NOMO-1 (cell line): ENCODE data around the gene HOXA1.
"Not testable (repeated sequence)": the region's sequence is repeated elsewhere in the genome, so short reads cannot be mapped to it uniquely, and the experiment has no call there.

Experiments used
- DNase-seq, 2 experiments: peaks; one replicate each; lab custom pipeline; 2025; ENCODE audit not compliant: unreplicated experiment in 2 of 2; lab: John Stamatoyannopoulos, UW

Gene HOXA1

GRCh38 chr7:27062946-27063345 lies 32.9 kb downstream of the HOXA1 start:
- DNase-seq: no peak

GRCh38 chr7:27053153-27053552 lies 42.6 kb downstream of the HOXA1 start:
- DNase-seq: no peak

GRCh38 chr7:27051451-27051850 lies 44.3 kb downstream of the HOXA1 start:
- DNase-seq: no peak

GRCh38 chr7:27048438-27048837 lies 47.4 kb downstream of the HOXA1 start:
- no peak for DNase-seq

- DNase-seq: peak; percentile 24 to 89
Measured at GRCh38 chr7:27046854-27047549, 48.8 kb downstream of the HOXA1 start.

- DNase-seq: not testable (repeated sequence)
Measured at GRCh38 chr7:27045972-27046371, 49.8 kb downstream of the HOXA1 start.

- not testable (repeated sequence) for DNase-seq
Measured at GRCh38 chr7:27045066-27045465, 50.7 kb downstream of the HOXA1 start.
